IPS-18a (cell line): Measurements from ENCODE around the gene TACSTD2.

Experiments used
- H3K27ac ChIP-seq: one replicate; pipeline ENCODE4 v1.5.1; 2013; ENCODE audit warnings: low read length
- H3K27me3 ChIP-seq: one replicate; pipeline ENCODE4 v1.6.1; 2013; ENCODE audit warnings: mild to moderate bottlenecking, low read length; ENCODE audit not compliant: control insufficient read depth, insufficient read depth
- H3K36me3 ChIP-seq: one replicate; pipeline ENCODE4 v1.6.1; 2013; ENCODE audit warnings: low read depth, low read length; ENCODE audit not compliant: control insufficient read depth
- H3K4me1 ChIP-seq: one replicate; pipeline ENCODE4 v1.6.1; 2013; ENCODE audit warnings: low read depth, low read length; ENCODE audit not compliant: control insufficient read depth
- H3K4me3 ChIP-seq: one replicate; pipeline ENCODE4 v1.5.1; 2013; ENCODE audit warnings: low read length
- H3K9ac ChIP-seq: one replicate; pipeline ENCODE4 v1.6.1; 2013; ENCODE audit warnings: mild to moderate bottlenecking, low read length, moderate library complexity
- H3K9me3 ChIP-seq: one replicate; pipeline ENCODE4 v1.6.1; 2013; ENCODE audit warnings: low read depth, low read length; ENCODE audit not compliant: control insufficient read depth

TACSTD2 gene

DNA sequence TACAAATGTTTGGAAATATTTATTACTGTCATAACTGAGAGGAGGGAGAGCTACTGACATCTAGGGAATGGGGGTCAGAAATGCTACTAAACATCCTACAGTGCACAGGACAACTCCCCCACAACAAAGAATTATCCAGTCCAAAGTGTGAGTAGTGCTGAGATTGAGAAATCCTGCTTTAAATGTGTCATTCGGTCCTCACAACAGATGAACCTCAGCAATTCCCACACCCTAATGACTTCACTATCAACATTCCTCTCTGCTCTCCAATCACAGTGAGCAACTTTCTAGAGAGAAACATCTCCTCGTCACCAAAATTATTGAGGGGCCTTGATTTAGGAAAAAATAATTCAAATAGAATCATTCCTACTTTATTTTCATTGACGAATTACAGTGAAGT, 48.5 kb downstream of the TACSTD2 start:
- H3K4me3 ChIP-seq: no peak overlapping the region
- H3K9ac ChIP-seq: no peak overlapping the region
- H3K27ac ChIP-seq: no peak overlapping the region

More for the DNA sequence above, 48.5 kb downstream of the TACSTD2 start:
- Histone ChIP-seq H3K27me3 (no peaks in the 10 kb centered on the region), H3K4me1 (no peaks in the 10 kb centered on the region), H3K9me3 (no peaks in the 10 kb centered on the region), H3K36me3 (no peaks in the 10 kb centered on the region)
